Stomach smooth muscle (tissue), 2 donors: ENCODE measurements around the gene TCF12.

ENCODE experiments used
- H3K27ac ChIP-seq: one replicate; pipeline ENCODE4 v1.7.0; 2013; ENCODE audit warnings: mild to moderate bottlenecking, low read length, inconsistent platforms
- H3K27me3 ChIP-seq, 2 donors: one replicate each; pipeline ENCODE4 v1.7.0; 2013; ENCODE audit warnings: low read length in 2 of 2; ENCODE audit not compliant: insufficient read depth in 2 of 2, control insufficient read depth in 1 of 2
- H3K36me3 ChIP-seq, 2 donors: one replicate each; pipeline ENCODE4 v1.7.0; 2013; ENCODE audit warnings: low read length in 2 of 2; ENCODE audit not compliant: control insufficient read depth in 2 of 2, insufficient read depth in 2 of 2
- H3K4me1 ChIP-seq: one replicate; pipeline ENCODE4 v1.7.0; 2013; ENCODE audit warnings: low read length; ENCODE audit not compliant: control insufficient read depth, insufficient read depth
- H3K4me3 ChIP-seq, 2 donors: one replicate each; pipeline ENCODE4 v1.7.0; 2013; ENCODE audit warnings: low read length in 2 of 2
- H3K9ac ChIP-seq, 2 donors: one replicate each; pipeline ENCODE4 v1.7.0; 2013; ENCODE audit warnings: low read length in 2 of 2, mild to moderate bottlenecking in 1 of 2
- H3K9me3 ChIP-seq, 2 donors: one replicate each; pipeline ENCODE4 v1.7.0; 2013; ENCODE audit warnings: low read length in 2 of 2; ENCODE audit not compliant: control insufficient read depth in 2 of 2
- donor health status: healthy.
- donor health status: Pancreatic carcinoma.

TCF12 gene

DNA sequence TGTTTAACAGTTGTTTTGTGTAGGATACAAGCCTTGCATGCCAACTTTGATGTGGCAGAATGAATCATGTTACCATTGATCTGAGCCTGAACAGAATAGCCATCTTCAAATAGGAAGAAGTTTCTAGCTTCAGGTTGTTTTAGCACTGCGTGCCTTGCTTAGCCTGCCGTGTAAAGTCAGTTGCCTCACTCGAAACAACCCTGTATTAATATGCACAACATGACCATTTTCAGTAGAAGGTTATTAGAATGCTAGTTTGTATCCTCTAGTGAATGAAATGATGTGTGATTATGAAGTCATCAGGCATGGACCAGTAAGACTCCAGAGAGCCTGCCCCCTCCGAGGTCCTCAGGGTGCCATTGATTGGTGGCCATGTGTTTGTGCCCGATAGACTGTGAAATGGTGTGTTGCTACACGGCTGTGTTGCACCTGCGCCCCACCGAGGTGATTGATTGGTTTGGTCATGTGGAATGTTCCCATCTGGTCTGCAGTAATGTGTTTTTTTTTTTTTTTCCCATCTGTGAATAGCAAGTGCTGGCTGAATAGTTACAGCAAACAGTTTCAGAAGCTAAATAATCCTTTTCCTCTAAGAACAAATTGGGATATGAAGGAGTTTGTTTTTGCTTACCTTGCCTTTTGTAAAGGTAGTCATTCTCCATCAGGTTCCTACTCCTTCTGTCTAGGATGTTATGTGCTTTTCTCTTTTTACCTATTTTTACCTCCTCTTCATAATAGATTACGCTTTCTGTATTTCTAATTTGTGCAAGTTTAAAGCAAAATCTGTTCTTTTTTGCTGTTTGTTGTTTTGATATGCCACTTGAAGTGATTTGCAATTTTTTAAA, 214.9 kb downstream of the TCF12 start:
- Histone ChIP-seq H3K9me3 (no peaks in the 10 kb centered on the region), H3K36me3 (no peaks in the 10 kb centered on the region), H3K27me3 (no peaks in the 10 kb centered on the region), H3K27ac (no peak overlapping the region), H3K4me1 (no peaks in the 10 kb centered on the region), H3K9ac (no peak overlapping the region), H3K4me3 (no peak overlapping the region)

DNA sequence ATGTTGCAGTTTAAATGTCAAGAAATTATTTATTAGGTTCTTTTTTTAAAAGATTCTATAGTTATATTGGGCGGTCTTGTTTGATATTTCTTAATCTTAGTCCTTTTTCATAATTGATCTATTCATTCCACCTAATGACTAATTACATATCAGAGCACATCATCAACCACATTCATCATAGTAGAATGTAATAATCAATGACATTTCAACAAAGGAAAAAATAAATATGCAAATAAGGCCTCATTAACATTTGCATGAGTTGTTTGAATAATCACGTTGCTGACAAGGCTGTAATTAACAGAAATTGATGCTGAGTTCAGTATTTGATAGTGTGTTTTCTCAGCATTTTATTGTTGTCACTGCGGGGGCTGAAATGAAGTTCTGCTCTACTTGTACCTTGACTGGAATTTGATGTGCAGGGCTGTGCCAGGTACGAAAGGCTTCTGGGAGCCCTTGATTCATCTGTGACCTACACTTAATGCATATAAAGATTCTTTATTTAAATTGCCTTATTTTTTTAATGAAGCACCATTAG, 215.7 kb downstream of the TCF12 start:
- Histone ChIP-seq H3K27ac (no peak overlapping the region), H3K4me3 (no peak overlapping the region), H3K9me3 (no peaks in the 10 kb centered on the region), H3K27me3 (no peaks in the 10 kb centered on the region), H3K9ac (no peak overlapping the region), H3K4me1 (no peaks in the 10 kb centered on the region), H3K36me3 (no peaks in the 10 kb centered on the region)

DNA sequence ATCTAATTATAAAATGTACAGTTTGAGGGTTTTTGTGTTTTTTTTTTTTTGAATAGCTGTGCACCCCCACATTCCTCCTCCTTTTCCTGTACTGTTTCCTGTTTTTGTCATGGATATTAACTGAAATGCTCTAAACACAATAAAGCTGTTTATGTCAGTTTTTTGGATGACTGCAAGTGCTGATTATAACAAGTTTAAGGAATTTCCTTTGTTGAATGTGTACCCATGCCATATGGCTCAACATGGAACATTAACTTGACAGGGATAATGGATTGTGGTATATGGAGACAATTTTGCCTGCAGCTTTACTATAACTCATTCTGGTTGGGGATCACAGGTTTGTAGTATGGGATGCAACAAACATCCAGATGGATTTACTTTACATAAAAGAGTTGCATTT, 216.4 kb downstream of the TCF12 start:
- no peaks in the 10 kb centered on the region for H3K9me3 ChIP-seq
- H3K9ac ChIP-seq: no peak overlapping the region
- H3K4me1 ChIP-seq: no peaks in the 10 kb centered on the region
- H3K4me3 ChIP-seq: no peak overlapping the region
- no peaks in the 10 kb centered on the region for H3K36me3 ChIP-seq
- H3K27me3 ChIP-seq: no peaks in the 10 kb centered on the region
- no peak overlapping the region for H3K27ac ChIP-seq

DNA sequence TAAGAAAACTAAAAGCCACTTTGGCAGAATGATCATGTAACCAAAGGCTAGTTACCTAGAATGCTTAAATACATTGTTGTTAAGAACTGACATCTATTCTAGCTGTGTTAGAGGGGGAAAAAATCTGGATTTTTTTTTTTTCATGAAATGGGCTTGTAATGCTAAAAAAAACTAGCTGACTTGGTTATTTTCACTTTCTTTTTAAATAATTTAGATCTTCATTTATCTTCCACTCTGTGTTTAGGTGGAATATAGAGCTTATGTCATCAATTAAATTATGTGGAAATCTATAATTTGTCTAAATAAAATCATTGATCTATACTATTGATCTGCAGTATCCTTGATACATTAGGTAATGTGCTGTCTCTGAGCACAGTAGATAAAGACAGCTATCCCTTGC, 217.4 kb downstream of the TCF12 start:
- Histone ChIP-seq H3K4me1 (no peaks in the 10 kb centered on the region), H3K27me3 (no peaks in the 10 kb centered on the region), H3K27ac (no peak overlapping the region), H3K36me3 (no peaks in the 10 kb centered on the region), H3K9ac (no peak overlapping the region), H3K4me3 (no peak overlapping the region), H3K9me3 (no peaks in the 10 kb centered on the region)

DNA sequence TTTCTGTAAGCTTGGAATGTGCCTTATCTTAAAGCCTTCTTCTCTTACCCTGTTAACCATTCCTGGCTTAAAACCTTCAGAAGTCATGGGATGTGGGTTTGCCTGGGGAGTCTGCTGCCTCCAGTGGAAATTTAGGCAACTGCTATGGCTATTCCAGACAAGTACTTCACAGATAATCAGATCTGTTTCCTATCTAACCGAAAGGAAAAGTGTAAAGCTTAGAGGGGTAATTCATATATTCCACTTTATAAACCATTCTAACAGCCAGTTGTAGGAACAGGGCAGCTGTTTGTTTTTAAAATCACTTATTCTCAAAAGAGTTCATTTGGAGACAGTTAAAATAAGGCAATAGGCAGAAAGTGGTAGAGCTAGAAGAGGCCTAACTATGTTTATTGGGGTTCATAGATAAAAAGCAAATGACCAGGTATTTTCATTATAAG, 219.9 kb downstream of the TCF12 start:
- H3K9ac ChIP-seq: no peak overlapping the region
- no peaks in the 10 kb centered on the region for H3K9me3 ChIP-seq
- no peaks in the 10 kb centered on the region for H3K4me1 ChIP-seq
- no peaks in the 10 kb centered on the region for H3K36me3 ChIP-seq
- no peak overlapping the region for H3K4me3 ChIP-seq
- no peaks in the 10 kb centered on the region for H3K27me3 ChIP-seq
- no peak overlapping the region for H3K27ac ChIP-seq

DNA sequence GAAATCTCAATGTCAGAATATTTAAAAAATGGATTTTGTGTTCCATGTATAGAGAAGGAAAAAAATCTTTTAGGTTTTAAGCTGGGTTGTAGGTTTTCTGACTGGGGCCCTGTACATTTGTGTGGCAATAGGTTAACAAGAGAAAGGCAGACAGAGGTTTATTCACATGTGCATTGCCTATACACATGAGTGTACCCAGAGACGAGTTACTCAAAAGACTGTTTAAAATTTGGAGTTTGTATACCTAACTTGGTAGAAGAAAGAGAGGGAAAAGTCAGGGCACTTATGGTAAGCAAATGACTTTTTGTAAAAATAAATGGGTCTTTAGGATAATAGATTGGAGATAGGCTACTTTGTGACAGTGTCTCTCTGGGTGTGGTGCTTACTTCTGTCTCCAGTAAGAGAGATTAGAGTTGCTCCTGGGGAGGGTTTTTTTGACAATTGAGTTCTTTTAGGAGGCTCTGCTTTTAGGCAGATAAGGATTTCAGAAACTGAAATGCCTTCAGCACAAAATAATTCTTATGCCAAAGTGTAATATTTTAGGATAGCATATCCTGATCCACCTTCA, 225.2 kb downstream of the TCF12 start:
- Histone ChIP-seq H3K27me3 (no peaks in the 10 kb centered on the region), H3K9me3 (no peaks in the 10 kb centered on the region), H3K4me1 (peaks cover 1% of the 10 kb centered on the region), H3K27ac (no peak overlapping the region), H3K4me3 (no peak overlapping the region), H3K9ac (no peak overlapping the region), H3K36me3 (no peaks in the 10 kb centered on the region)

DNA sequence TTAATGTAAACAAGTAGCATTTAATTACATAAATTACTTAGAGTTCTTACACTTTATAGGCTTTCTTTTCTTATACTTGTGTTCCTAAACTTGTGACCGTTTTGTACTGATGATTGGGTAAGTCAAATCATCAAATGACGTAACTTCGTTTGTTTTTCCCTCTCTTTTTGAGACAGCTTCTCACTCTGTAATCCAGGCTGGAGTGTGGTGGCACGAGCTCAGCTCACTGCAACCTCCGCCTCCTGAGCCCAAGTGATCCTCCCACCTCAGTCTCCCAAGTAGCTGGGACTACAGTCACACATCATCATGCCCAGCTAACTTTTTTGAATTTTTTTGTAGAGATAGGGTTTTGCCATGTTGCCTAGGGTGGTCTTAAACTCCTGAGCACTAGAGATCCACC, 226.0 kb downstream of the TCF12 start:
- no peaks in the 10 kb centered on the region for H3K27me3 ChIP-seq
- peaks cover 8% of the 10 kb centered on the region for H3K4me1 ChIP-seq
- H3K27ac ChIP-seq: no peak overlapping the region
- H3K36me3 ChIP-seq: no peaks in the 10 kb centered on the region
- H3K9me3 ChIP-seq: no peaks in the 10 kb centered on the region
- H3K9ac ChIP-seq: no peak overlapping the region
- H3K4me3 ChIP-seq: no peak overlapping the region

DNA sequence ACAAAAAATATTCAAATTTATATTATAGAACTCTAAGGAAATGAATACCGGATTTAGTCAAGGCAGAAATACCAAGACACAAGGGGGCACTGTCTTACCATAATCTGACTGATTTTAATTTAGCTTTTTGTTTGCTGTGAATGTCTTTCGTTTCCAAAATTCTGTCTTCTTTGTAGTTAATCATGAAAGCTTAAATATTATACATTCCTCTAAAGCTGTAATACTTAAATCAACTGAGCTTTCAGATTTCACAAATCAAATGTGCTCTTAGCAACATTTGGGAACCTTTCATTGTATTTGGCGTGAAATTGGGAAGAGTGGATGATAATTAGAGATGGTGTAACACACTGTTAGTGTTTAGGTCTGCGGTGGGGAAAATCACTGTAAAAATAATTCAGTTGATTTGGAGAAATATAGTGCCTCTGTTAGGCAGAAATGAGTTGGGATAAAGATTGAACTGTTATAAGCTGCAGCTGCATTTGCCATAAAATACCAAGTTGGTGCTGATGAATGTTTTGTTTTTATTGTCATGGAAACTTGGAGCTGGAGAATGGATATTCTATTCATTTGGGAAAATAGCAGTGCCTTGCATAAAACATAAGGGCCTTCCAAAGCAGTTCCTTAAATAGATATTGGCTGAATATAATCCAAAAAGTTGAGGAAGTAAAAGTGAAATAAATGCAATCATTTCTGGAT, 228.2 kb downstream of the TCF12 start:
- peaks cover 8% of the 10 kb centered on the region for H3K4me1 ChIP-seq
- H3K4me3 ChIP-seq: peak overlapping the region; percentile 31 to 47
- no peaks in the 10 kb centered on the region for H3K36me3 ChIP-seq
- no peak overlapping the region for H3K27ac ChIP-seq
- no peaks in the 10 kb centered on the region for H3K9me3 ChIP-seq
- peak overlapping the region in 1 of 2 donors; percentile 5 for H3K9ac ChIP-seq
- no peaks in the 10 kb centered on the region for H3K27me3 ChIP-seq

DNA sequence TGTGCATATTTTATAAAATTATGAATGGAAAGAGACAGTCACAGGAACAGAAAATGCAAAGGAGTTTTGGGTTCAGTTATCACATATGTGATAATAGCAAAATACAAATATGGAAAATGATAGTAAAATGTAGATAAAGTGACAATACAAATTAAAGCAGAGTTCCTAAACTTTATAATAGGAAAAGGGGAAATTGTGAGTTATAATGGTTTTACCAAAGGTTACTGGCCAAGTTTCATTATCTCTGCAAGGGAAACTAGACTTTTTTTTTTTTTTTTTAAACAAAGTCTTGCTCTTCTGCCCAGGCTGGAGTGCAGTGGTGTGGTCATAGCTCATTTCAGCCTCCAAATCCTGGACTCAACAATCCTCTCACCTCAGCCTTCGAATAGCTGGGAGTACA, 229.2 kb downstream of the TCF12 start:
- no peak overlapping the region for H3K9ac ChIP-seq
- peaks cover 8% of the 10 kb centered on the region for H3K4me1 ChIP-seq
- no peak overlapping the region for H3K4me3 ChIP-seq
- H3K27me3 ChIP-seq: no peaks in the 10 kb centered on the region
- no peak overlapping the region for H3K27ac ChIP-seq
- peaks cover 0 to 3% of the 10 kb centered on the region in 2 donors for H3K9me3 ChIP-seq
- H3K36me3 ChIP-seq: no peaks in the 10 kb centered on the region

DNA sequence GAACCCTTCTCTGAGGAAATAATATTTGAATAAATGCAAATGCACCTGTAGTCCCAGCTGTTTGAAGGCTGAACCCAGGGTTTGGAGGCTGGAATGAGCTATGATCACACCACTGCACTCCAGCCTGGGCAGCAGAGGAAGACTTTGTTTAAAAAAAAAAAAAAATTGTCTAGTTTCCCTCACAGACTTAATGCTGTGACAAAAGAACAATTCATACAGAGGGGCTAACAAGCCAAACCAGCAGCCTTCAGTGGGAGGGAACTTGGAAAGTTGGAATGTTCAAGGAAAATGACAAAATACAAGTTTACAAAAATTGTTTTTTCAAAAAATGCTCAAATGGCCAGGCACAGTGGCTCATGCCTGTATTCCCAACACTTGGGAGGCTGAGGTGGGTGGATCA, 229.8 kb downstream of the TCF12 start:
- no peak overlapping the region for H3K9ac ChIP-seq
- peaks cover 8% of the 10 kb centered on the region for H3K4me1 ChIP-seq
- H3K36me3 ChIP-seq: no peaks in the 10 kb centered on the region
- no peak overlapping the region for H3K4me3 ChIP-seq
- no peak overlapping the region for H3K27ac ChIP-seq
- no peaks in the 10 kb centered on the region for H3K27me3 ChIP-seq
- H3K9me3 ChIP-seq: peaks cover 0 to 3% of the 10 kb centered on the region in 2 donors
